KBM-7 (cell line): Measurements from ENCODE around the gene PEX11G.
"Not testable (repeated sequence)": the region's sequence is repeated elsewhere in the genome, so short reads cannot be mapped to it uniquely, and the experiment has no call there.

Experiments used
- DNase-seq: peaks from one replicate; pipeline ENCODE4 v3.0.0-alpha.2; 2015
- in situ Hi-C: fragments of 300-500 bp; cut with MboI; formaldehyde crosslinking; loops from 2 replicates; pipeline ENCODE4 v1.14.3; 2020; ENCODE audit warnings: low sequenced_read_pairs, low pct_unique_long_range_greater_than_20kb, mixed read lengths

The PEX11G gene

DNA sequence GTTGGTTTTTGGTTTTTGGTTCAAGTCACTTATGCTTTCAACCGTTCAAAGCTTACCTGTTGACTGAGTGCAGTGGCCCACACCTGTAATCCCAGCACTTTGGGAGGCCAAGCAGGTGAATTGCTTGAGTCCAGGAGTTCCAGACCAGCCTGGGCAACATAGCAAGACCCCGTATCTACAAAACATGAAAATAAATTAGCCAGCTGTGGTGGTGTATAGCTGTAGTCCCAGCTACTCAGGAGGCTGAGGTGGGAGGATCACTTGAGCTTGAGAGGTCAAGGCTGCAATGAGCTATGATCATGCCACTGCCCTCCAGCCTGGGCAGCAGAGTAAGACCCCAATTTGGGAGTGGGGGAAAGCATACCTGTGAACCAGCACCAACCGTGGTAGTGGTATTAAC, 43.7 kb downstream of the PEX11G start:
- no peak for DNase-seq
- in situ Hi-C loops: no loop called here

DNA sequence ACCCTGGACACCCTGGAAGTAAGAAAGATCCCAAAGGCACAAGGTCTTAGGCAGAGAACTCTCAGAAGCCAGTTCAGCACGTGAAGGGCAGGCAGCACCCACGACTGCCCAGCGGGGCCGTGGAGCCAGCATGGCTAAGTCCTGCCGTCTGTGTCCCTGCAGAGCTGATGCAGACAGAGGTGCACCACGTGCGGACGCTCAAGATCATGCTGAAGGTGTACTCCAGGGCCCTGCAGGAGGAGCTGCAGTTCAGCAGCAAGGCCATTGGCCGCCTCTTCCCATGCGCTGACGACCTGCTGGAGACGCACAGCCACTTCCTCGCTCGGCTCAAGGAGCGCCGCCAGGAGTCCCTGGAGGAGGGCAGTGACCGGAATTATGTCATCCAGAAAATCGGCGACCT, 44.8 kb downstream of the PEX11G start:
- DNase-seq: no peak
- in situ Hi-C loops: no loop called here

- in situ Hi-C loops: no loop called here
- no peak for DNase-seq
Observed at GRCh38 chr19:7442423-7442822, 46.4 kb downstream of the PEX11G start.

DNA sequence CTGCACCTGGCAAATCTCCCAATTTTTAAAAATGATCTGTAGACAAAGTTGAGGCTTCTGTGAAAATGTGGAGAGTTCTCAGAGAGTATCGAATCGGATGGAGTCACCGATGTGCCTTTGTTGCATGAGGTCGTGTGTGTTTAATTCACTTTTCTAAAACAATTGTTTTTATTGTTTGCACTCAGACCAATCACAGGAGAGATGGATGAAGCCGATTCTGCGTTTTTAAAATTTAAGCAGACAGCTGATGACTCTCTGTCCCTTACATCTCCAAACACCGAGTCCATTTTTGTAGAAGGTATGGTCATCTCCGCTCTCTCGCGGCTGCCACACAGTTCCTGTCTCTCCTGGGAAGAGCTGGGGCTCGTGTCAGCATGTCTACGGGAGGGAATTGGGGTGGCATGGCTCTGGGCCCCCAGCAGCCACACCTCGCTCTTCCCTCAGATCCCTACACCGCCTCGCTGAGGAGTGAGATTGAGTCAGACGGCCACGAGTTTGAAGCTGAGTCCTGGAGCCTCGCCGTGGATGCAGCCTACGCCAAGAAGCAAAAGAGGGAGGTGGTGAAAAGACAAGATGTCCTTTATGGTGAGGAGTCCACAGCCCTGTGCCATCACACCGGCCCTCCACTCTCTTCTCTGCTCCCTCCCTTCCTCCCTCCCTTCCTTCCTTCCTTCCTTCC, 47.2 kb downstream of the PEX11G start:
- DNase-seq: no peak

DNA sequence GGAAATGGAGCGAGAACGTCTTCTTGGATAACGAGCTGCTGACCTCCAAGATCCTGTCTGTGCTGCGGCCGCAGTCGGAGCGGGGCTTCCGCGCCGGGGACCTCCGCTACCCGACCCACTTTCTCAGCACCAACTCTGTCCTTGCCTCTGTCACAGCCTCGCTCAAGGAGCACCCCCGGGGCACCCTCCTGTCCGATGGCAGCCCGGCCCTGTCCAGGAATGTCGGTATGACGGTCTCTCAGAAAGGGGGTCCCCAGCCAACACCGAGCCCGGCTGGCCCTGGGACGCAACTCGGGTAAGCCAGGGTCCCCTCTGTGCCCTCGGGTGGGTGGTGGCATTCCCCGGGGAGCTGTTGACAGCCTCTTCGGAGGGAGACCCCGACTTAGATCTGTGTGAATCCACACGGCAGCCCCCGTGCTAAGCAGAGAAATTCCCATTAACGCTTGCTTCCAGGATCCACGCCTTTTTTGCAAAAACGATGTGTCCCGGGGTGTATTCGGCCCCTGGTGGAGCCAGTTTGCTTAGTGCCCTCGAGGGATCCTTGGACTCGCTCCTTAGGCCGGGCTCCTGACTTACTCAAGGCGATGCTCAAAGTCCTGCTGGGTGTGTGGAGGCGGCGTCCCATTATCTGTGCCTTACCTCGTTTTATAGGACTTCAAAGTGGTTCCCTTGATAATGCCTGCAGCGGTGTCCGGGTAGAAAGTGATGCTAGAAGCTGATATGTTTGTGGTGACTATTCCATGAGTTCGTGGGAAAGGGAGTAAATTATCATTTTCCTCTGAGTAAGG, 48.5 kb downstream of the PEX11G start:
- in situ Hi-C loops: no loop called here
- DNase-seq: no peak

More for the DNA sequence above, 47.2 kb downstream of the PEX11G start:
- in situ Hi-C loops: no loop called here

- in situ Hi-C loops: no loop called here
- no peak for DNase-seq
Observed at GRCh38 chr19:7435586-7435985, 53.2 kb downstream of the PEX11G start.

- no peak for DNase-seq
- in situ Hi-C loops: no loop called here
Observed at GRCh38 chr19:7434391-7434790, 54.4 kb downstream of the PEX11G start.

GRCh38 chr19:7433456-7433855, 55.4 kb downstream of the PEX11G start:
- in situ Hi-C loops, DNase-seq: not testable (repeated sequence)

GRCh38 chr19:7429638-7430282, 59.1 kb downstream of the PEX11G start:
- in situ Hi-C loops: no loop called here
- DNase-seq: no peak

DNA sequence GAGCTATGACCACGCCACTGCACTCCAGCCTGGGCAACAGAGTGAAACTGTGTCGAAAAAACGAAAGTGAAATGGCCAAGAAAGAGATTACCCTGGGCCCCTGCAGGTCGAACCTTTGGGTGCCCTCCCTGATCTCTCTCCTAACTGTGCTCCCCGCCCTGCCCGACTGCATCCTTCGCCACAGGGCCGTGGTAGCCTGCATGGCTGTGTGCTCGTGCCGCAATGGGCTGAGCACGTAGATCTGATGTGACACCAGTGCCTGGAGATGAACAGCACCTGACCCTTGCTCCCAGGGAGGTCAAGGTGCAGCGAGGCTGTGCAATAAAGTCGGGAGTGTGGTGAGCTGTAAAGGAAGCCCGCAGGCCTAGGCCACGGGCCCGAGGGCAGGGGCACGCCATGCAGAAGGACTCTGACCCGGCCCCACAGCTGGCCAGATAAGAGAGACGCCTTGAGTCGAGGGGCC, 60.2 kb downstream of the PEX11G start:
- in situ Hi-C loops: no loop called here

DNA sequence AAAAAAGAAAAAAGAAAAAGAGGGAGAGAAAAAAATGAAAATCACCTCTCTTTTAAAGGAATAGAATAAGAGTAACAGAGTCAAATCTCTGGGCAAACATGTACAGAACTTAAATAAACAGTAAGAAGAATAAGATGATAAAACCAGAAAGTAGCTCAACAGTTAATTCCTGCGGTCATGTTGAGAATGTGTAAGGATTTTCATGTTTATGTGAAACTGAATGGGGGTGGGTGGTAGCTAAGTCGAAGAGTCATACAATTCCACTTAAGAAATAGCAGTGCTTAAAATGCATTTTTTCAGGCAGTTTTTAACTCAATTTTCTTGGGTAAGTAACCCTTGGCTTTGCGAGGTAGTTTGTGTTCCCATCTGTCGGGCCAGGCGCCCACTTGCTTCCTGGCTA, 60.9 kb downstream of the PEX11G start:
- no peak for DNase-seq
- in situ Hi-C loops: no loop called here

More for the DNA sequence above, 60.2 kb downstream of the PEX11G start:
- no peak for DNase-seq

GRCh38 chr19:7426986-7427385, 61.8 kb downstream of the PEX11G start:
- no peak for DNase-seq
- in situ Hi-C loops: no loop called here
